CD4-positive, CD25-positive, alpha-beta regulatory T cell (primary cell): ENCODE measurements around the gene PIM3. TPM values are rescaled to one million over a fixed set of nuclear protein-coding genes. Genes with fewer than 3 reads are reported as not detected.

Experiments used
- ATAC-seq, 2 donors: fragments of 150-1000 bp; cut with Tn5 transposase; one replicate each; pipeline ENCODE4 v1.10.0; 2021; ENCODE audit warnings: low read depth in 2 of 2, moderate number of reproducible peaks in 2 of 2, moderate library complexity in 1 of 2
- DNase-seq, 3 donors: peaks; one replicate each; pipeline versions ENCODE4 v3.0.0 to v3.0.0-alpha.2; 2012 to 2022; ENCODE audit warnings: mixed read lengths in 1 of 3
- H3K27ac ChIP-seq: one replicate; pipeline ENCODE4 v1.7.0; 2013; ENCODE audit warnings: mild to moderate bottlenecking, low read length; ENCODE audit not compliant: insufficient read depth, poor library complexity, severe bottlenecking
- H3K27me3 ChIP-seq: one replicate; pipeline ENCODE4 v1.7.0; 2013; ENCODE audit warnings: low read length; ENCODE audit not compliant: control insufficient read depth, insufficient read depth
- H3K36me3 ChIP-seq: one replicate; pipeline ENCODE4 v1.7.0; 2013; ENCODE audit warnings: mild to moderate bottlenecking, low read length, moderate library complexity; ENCODE audit not compliant: control insufficient read depth, insufficient read depth
- H3K4me1 ChIP-seq: 2 replicates; pipeline ENCODE4 v1.7.0; 2013; ENCODE audit warnings: mild to moderate bottlenecking, low read length; ENCODE audit not compliant: insufficient read depth, control insufficient read depth, poor library complexity, severe bottlenecking
- H3K4me3 ChIP-seq: one replicate; pipeline ENCODE4 v1.7.0; 2013; ENCODE audit warnings: low read depth, mild to moderate bottlenecking, low read length, moderate library complexity
- H3K9me3 ChIP-seq, 2 experiments: 1 replicate in 1 of 2; 2 replicates in 1 of 2; pipeline ENCODE4 v1.7.0; 2013; ENCODE audit warnings: low read length in 2 of 2, mild to moderate bottlenecking in 1 of 2, moderate library complexity in 1 of 2; ENCODE audit not compliant: control insufficient read depth in 2 of 2
- H3K27ac Mint-ChIP-seq, 3 donors: one replicate each; pipeline ENCODE4 v1.8.0; 2020 to 2022; ENCODE audit warnings: mild to moderate bottlenecking in 3 of 3, mixed read lengths in 3 of 3, moderate library complexity in 2 of 3
- H3K27me3 Mint-ChIP-seq: one replicate; pipeline ENCODE4 v1.8.0; 2022; ENCODE audit warnings: mild to moderate bottlenecking, mixed read lengths
- H3K36me3 Mint-ChIP-seq: one replicate; pipeline ENCODE4 v1.8.0; 2020; ENCODE audit warnings: mixed read lengths
- H3K4me1 Mint-ChIP-seq, 4 donors: one replicate each; pipeline ENCODE4 v1.8.0; 2020 to 2022; ENCODE audit warnings: mixed read lengths in 4 of 4, mild to moderate bottlenecking in 1 of 4
- H3K4me3 Mint-ChIP-seq, 4 donors: one replicate each; pipeline ENCODE4 v1.8.0; 2020 to 2022; ENCODE audit warnings: mild to moderate bottlenecking in 4 of 4, mixed read lengths in 4 of 4, moderate library complexity in 3 of 4
- H3K9me3 Mint-ChIP-seq, 7 donors: one replicate each; pipeline ENCODE4 v1.8.0; 2020 to 2022; ENCODE audit warnings: mixed read lengths in 7 of 7, mild to moderate bottlenecking in 3 of 7, moderate library complexity in 2 of 7
- polyA plus RNA-seq, 4 donors: library from polyadenylated mRNA; unstranded; fragments of 300-500 nt; fragmentation: Illumina TruSeq; gene quantifications; one replicate each; pipeline ENCODE4 v1.2.3, GENCODE V29; 2021
- total RNA-seq: library from RNA; stranded (reverse); gene quantifications from one replicate; pipeline ENCODE4 v1.2.3, GENCODE V29; 2022

The PIM3 gene
- total and polyA plus RNA-seq, 5 donors from 2014 or later, result 34.0 to 294 (median 41.3) TPM

GRCh38 chr22:49917974-49918910, 42.3 kb upstream of the PIM3 start, which contains the start of the genes ALG12 and CRELD2:
Gene ALG12, minus strand, starts transcription at chr22:49918438. Its CDS starts 4,673 bp downstream, at chr22:49913765.
Gene CRELD2, plus strand, starts transcription at chr22:49918634. Its CDS starts 136 bp downstream, at chr22:49918770.
- Histone ChIP-seq H3K9me3 (no peaks in the 10 kb centered on the region), H3K27ac (peak within 1 kb of the TSS; percentile 85), H3K4me3 (peak within 1 kb of the TSS; percentile 64), H3K27me3 (no peaks in the 10 kb centered on the region), H3K4me1 (peaks cover 27% of the 10 kb centered on the region), H3K36me3 (peaks cover 9% of the 10 kb centered on the region)
- H3K36me3 Mint-ChIP-seq, result no peaks in the 10 kb centered on the region
- peaks cover 0 to 43% (median 18%) of the 10 kb centered on the region in 4 donors for H3K4me1 Mint-ChIP-seq
- H3K9me3 Mint-ChIP-seq, result no peaks in the 10 kb centered on the region
- peak within 1 kb of the TSS; percentile 89 to 96 (median 92) for H3K4me3 Mint-ChIP-seq
- peak within 1 kb of the TSS; percentile 38 to 91 (median 87) for H3K27ac Mint-ChIP-seq
- H3K27me3 Mint-ChIP-seq, result no peaks in the 10 kb centered on the region
- ATAC-seq (peak; percentile 97 to 98), DNase-seq (peak; percentile 95 to 96 (median 96))

- ATAC-seq (no peak), DNase-seq (no peak)
- Histone ChIP-seq H3K27ac (peak overlapping the region; percentile 23), H3K36me3 (peaks cover 3% of the 10 kb centered on the region), H3K4me1 (peaks cover 27% of the 10 kb centered on the region), H3K9me3 (no peaks in the 10 kb centered on the region), H3K27me3 (no peaks in the 10 kb centered on the region), H3K4me3 (no peak overlapping the region)
- H3K27ac Mint-ChIP-seq, result peak overlapping the region in 2 of 3 donors; percentile 76 to 85
- H3K27me3 Mint-ChIP-seq, result no peaks in the 10 kb centered on the region
- no peaks in the 10 kb centered on the region for H3K36me3 Mint-ChIP-seq
- peak overlapping the region; percentile 76 to 88 (median 85) for H3K4me3 Mint-ChIP-seq
- peaks cover 5 to 39% (median 20%) of the 10 kb centered on the region in 4 donors for H3K4me1 Mint-ChIP-seq
- H3K9me3 Mint-ChIP-seq, result no peaks in the 10 kb centered on the region
Observed at GRCh38 chr22:49918911-49919881, 41.4 kb upstream of the PIM3 start.

GRCh38 chr22:49920859-49921258, 39.7 kb upstream of the PIM3 start:
- ATAC-seq, result no peak
- H3K4me1 ChIP-seq, result peaks cover 37% of the 10 kb centered on the region
- peak overlapping the region; percentile 58 to 87 (median 70) for H3K4me3 Mint-ChIP-seq
- no peak overlapping the region for H3K27ac Mint-ChIP-seq
- no peak overlapping the region for H3K27ac ChIP-seq
- no peak for DNase-seq
- peaks cover 5 to 41% (median 28%) of the 10 kb centered on the region in 4 donors for H3K4me1 Mint-ChIP-seq
- H3K36me3 ChIP-seq, result peaks cover 3% of the 10 kb centered on the region
- H3K36me3 Mint-ChIP-seq, result peaks cover 7% of the 10 kb centered on the region
- H3K9me3 ChIP-seq, result no peaks in the 10 kb centered on the region
- no peaks in the 10 kb centered on the region for H3K27me3 ChIP-seq
- H3K9me3 Mint-ChIP-seq, result no peaks in the 10 kb centered on the region
- H3K27me3 Mint-ChIP-seq, result no peaks in the 10 kb centered on the region
- no peak overlapping the region for H3K4me3 ChIP-seq

- ATAC-seq (no peak), DNase-seq (no peak)
- H3K4me1 ChIP-seq, result peaks cover 39% of the 10 kb centered on the region
- no peak overlapping the region for H3K4me3 ChIP-seq
- H3K27ac ChIP-seq, result no peak overlapping the region
- peaks cover 3% of the 10 kb centered on the region for H3K36me3 ChIP-seq
- H3K4me1 Mint-ChIP-seq, result peaks cover 9 to 40% (median 30%) of the 10 kb centered on the region in 4 donors
- H3K9me3 Mint-ChIP-seq, result no peaks in the 10 kb centered on the region
- no peaks in the 10 kb centered on the region for H3K27me3 Mint-ChIP-seq
- H3K36me3 Mint-ChIP-seq, result peaks cover 7% of the 10 kb centered on the region
- H3K4me3 Mint-ChIP-seq, result peak overlapping the region in 2 of 4 donors; percentile 4 to 87
- no peaks in the 10 kb centered on the region for H3K9me3 ChIP-seq
- H3K27ac Mint-ChIP-seq, result no peak overlapping the region
- H3K27me3 ChIP-seq, result no peaks in the 10 kb centered on the region
Observed at GRCh38 chr22:49921508-49922278, 38.9 kb upstream of the PIM3 start.

GRCh38 chr22:49922484-49922883, 38.1 kb upstream of the PIM3 start:
- H3K4me1 Mint-ChIP-seq, result peaks cover 9 to 40% (median 29%) of the 10 kb centered on the region in 4 donors
- peaks cover 7% of the 10 kb centered on the region for H3K36me3 Mint-ChIP-seq
- Histone ChIP-seq H3K4me3 (no peak overlapping the region), H3K9me3 (no peaks in the 10 kb centered on the region), H3K4me1 (peaks cover 31% of the 10 kb centered on the region), H3K27me3 (no peaks in the 10 kb centered on the region), H3K36me3 (peaks cover 3% of the 10 kb centered on the region), H3K27ac (no peak overlapping the region)
- DNase-seq, result no peak
- no peak overlapping the region for H3K27ac Mint-ChIP-seq
- no peaks in the 10 kb centered on the region for H3K27me3 Mint-ChIP-seq
- ATAC-seq, result no peak
- H3K9me3 Mint-ChIP-seq, result no peaks in the 10 kb centered on the region
- peak overlapping the region in 1 of 4 donors; percentile 68 for H3K4me3 Mint-ChIP-seq

- peaks cover 27% of the 10 kb centered on the region for H3K4me1 ChIP-seq
- no peaks in the 10 kb centered on the region for H3K27me3 Mint-ChIP-seq
- H3K27me3 ChIP-seq, result no peaks in the 10 kb centered on the region
- H3K9me3 ChIP-seq, result no peaks in the 10 kb centered on the region
- DNase-seq, result no peak
- peaks cover 9 to 39% (median 28%) of the 10 kb centered on the region in 4 donors for H3K4me1 Mint-ChIP-seq
- H3K9me3 Mint-ChIP-seq, result no peaks in the 10 kb centered on the region
- H3K4me3 ChIP-seq, result no peak overlapping the region
- no peak for ATAC-seq
- peak overlapping the region in 2 of 4 donors; percentile 80 to 81 for H3K4me3 Mint-ChIP-seq
- no peak overlapping the region for H3K27ac Mint-ChIP-seq
- H3K36me3 ChIP-seq, result peaks cover 3% of the 10 kb centered on the region
- H3K36me3 Mint-ChIP-seq, result peaks cover 7% of the 10 kb centered on the region
- H3K27ac ChIP-seq, result no peak overlapping the region
Observed at GRCh38 chr22:49922926-49923325, 37.6 kb upstream of the PIM3 start.
